Neural cell (in vitro differentiated cells): ENCODE results near the gene LGALSL. TPM values are rescaled to one million over a fixed set of nuclear protein-coding genes. Genes with fewer than 3 reads are reported as not detected.

Experiments used
- H2AFZ ChIP-seq: fragments of 200-600, 300-800 bp; sonication (generic), shearing (Covaris generic); 2 replicates; pipeline ENCODE4 v1.6.0; 2014; ENCODE audit warnings: low read depth, mild to moderate bottlenecking, antibody characterized with exemption, low read length, moderate library complexity
- H3F3A ChIP-seq: fragments of 200-600 bp; shearing (Covaris generic); 2 replicates; pipeline ENCODE4 v1.6.1; 2016; ENCODE audit warnings: mild to moderate bottlenecking, moderate library complexity, mixed read lengths, antibody characterized with exemption, low read length; ENCODE audit not compliant: insufficient read depth, poor library complexity, severe bottlenecking
- H3K27ac ChIP-seq: fragments of 200-600, 300-800 bp; sonication (generic), shearing (Covaris generic); 2 replicates; pipeline ENCODE4 v1.5.1; 2014; ENCODE audit warnings: mild to moderate bottlenecking, low read length, moderate library complexity
- H3K27me3 ChIP-seq: fragments of 300-800, 200-600 bp; sonication (generic), shearing (Covaris generic); 2 replicates; pipeline ENCODE4 v1.6.0; 2014; ENCODE audit warnings: mild to moderate bottlenecking, low read depth, low read length, moderate library complexity; ENCODE audit not compliant: insufficient read depth
- H3K36me3 ChIP-seq: fragments of 300-800, 200-600 bp; sonication (generic), shearing (Covaris generic); 2 replicates; pipeline ENCODE4 v1.5.1; 2014; ENCODE audit warnings: mild to moderate bottlenecking, antibody characterized with exemption, low read length, moderate library complexity; ENCODE audit not compliant: insufficient read depth
- H3K4me2 ChIP-seq: fragments of 300-800, 200-600 bp; sonication (generic), shearing (Covaris generic); 2 replicates; pipeline ENCODE4 v1.6.0; 2014; ENCODE audit warnings: mild to moderate bottlenecking, low read length
- H3K4me3 ChIP-seq: fragments of 300-800, 200-600 bp; sonication (generic), shearing (Covaris generic); 2 replicates; pipeline ENCODE4 v1.5.1; 2014; ENCODE audit warnings: mild to moderate bottlenecking, low read length, moderate library complexity
- H3K79me2 ChIP-seq: fragments of 200-600 bp; shearing (Covaris generic); replicated peaks from 2 replicates; pipeline ENCODE4 v1.6.0; 2014; ENCODE audit warnings: mild to moderate bottlenecking, low read length, moderate library complexity; ENCODE audit not compliant: insufficient read depth
- H3K9ac ChIP-seq: fragments of 300-800, 200-600 bp; sonication (generic), shearing (Covaris generic); 2 replicates; pipeline ENCODE4 v1.6.1; 2016; ENCODE audit warnings: mild to moderate bottlenecking, low read length, mixed read lengths
- H3K9me2 ChIP-seq: fragments of 200-600 bp; shearing (Covaris generic); 2 replicates; pipeline ENCODE4 v1.6.1; 2016; ENCODE audit warnings: mild to moderate bottlenecking, low read length, mixed read lengths; ENCODE audit not compliant: insufficient read depth
- H3K9me3 ChIP-seq: fragments of 200-600, 300-800 bp; sonication (generic), shearing (Covaris generic); 2 replicates; pipeline ENCODE4 v1.6.1; 2016; ENCODE audit warnings: mild to moderate bottlenecking, mixed run types, low read length, moderate library complexity, mixed read lengths
- H4K20me1 ChIP-seq: fragments of 200-600 bp; shearing (Covaris generic); 2 replicates; pipeline ENCODE4 v1.6.1; 2016; ENCODE audit warnings: mild to moderate bottlenecking, mixed run types; ENCODE audit not compliant: insufficient read depth
- CTCF ChIP-seq: fragments of 450-650 bp; IDR thresholded peaks from 2 replicates; pipeline ENCODE4 v1.5.1; 2014; ENCODE audit warnings: antibody characterized with exemption, mild to moderate bottlenecking, moderate library complexity; ENCODE audit not compliant: poor library complexity, severe bottlenecking
- EP300 ChIP-seq: fragments of 450-650 bp; conservative IDR thresholded peaks from 2 replicates; pipeline ENCODE4 v1.6.1; 2014; ENCODE audit warnings: antibody characterized with exemption, mild to moderate bottlenecking, moderate library complexity; ENCODE audit not compliant: poor library complexity, severe bottlenecking
- EZH2 ChIP-seq: fragments of 200-600, 300-800 bp; shearing (Covaris generic), sonication (generic); IDR thresholded peaks from 2 replicates; pipeline ENCODE4 v1.6.1; 2014; ENCODE audit warnings: antibody characterized with exemption, low read length, borderline replicate concordance, mild to moderate bottlenecking; ENCODE audit not compliant: insufficient read depth, poor library complexity, severe bottlenecking
- MXI1 ChIP-seq: fragments of 450-650 bp; conservative IDR thresholded peaks from 2 replicates; pipeline ENCODE4 v1.6.1; 2014; ENCODE audit warnings: antibody characterized with exemption, mild to moderate bottlenecking; ENCODE audit not compliant: poor library complexity, severe bottlenecking
- POLR2AphosphoS5 ChIP-seq: IDR thresholded peaks from 2 replicates; pipeline ENCODE4 v1.6.1; 2012
- RAD21 ChIP-seq: fragments of 450-650 bp; conservative IDR thresholded peaks from 2 replicates; pipeline ENCODE4 v1.6.1; 2014; ENCODE audit warnings: antibody characterized with exemption, mild to moderate bottlenecking, moderate library complexity
- REST ChIP-seq: IDR thresholded peaks from 2 replicates; pipeline ENCODE4 v1.6.1; 2012; ENCODE audit warnings: borderline replicate concordance
- SMC3 ChIP-seq: fragments of 450-650 bp; conservative IDR thresholded peaks from 2 replicates; pipeline ENCODE4 v1.6.1; 2014; ENCODE audit warnings: antibody characterized with exemption, mild to moderate bottlenecking, moderate library complexity; ENCODE audit not compliant: poor library complexity
- TAF1 ChIP-seq: IDR thresholded peaks from 2 replicates; pipeline ENCODE4 v1.6.1; 2012; ENCODE audit warnings: low read depth
- polyA plus RNA-seq: library from polyadenylated mRNA; depleted of rRNA; stranded (reverse); fragments of >200 nt; gene quantifications from 2 replicates; pipeline ENCODE4 v1.2.3, GENCODE V29; 2014

The LGALSL gene
- polyA plus RNA-seq, 1 donor from 2014 or later: 43.6 TPM

GRCh38 chr2:64489081-64489751, 35.3 kb downstream of the LGALSL start:
- no peak overlapping the region for H3K27ac ChIP-seq
- no peaks in the 10 kb centered on the region for H3K9me3 ChIP-seq
- no peak overlapping the region for H3K4me3 ChIP-seq
- H3K9me2 ChIP-seq: no peaks in the 10 kb centered on the region
- TF ChIP-seq POLR2AphosphoS5: no peak
- TF ChIP-seq EZH2: no peak
- no peak overlapping the region for H3K4me2 ChIP-seq
- no peaks in the 10 kb centered on the region for H3F3A ChIP-seq
- H4K20me1 ChIP-seq: no peaks in the 10 kb centered on the region
- H2AFZ ChIP-seq: no peak overlapping the region
- no peaks in the 10 kb centered on the region for H3K27me3 ChIP-seq
- H3K79me2 ChIP-seq: no peaks in the 10 kb centered on the region
- no peaks in the 10 kb centered on the region for H3K36me3 ChIP-seq
- H3K9ac ChIP-seq: no peak overlapping the region

- Histone ChIP-seq H3K9me2 (no peaks in the 10 kb centered on the region), H3F3A (no peaks in the 10 kb centered on the region), H3K36me3 (no peaks in the 10 kb centered on the region), H3K9ac (no peak overlapping the region), H3K9me3 (no peaks in the 10 kb centered on the region), H3K27ac (no peak overlapping the region), H3K4me3 (no peak overlapping the region), H3K79me2 (no peaks in the 10 kb centered on the region), H3K4me2 (no peak overlapping the region), H3K27me3 (no peaks in the 10 kb centered on the region), H2AFZ (no peak overlapping the region), H4K20me1 (no peaks in the 10 kb centered on the region)
- TF ChIP-seq REST: no peak
- no peak for TF ChIP-seq POLR2AphosphoS5
- no peak for TF ChIP-seq SMC3
- TF ChIP-seq EP300: no peak
- TF ChIP-seq EZH2: no peak
- no peak for TF ChIP-seq RAD21
- TF ChIP-seq MXI1: no peak
- TF ChIP-seq CTCF: no peak
- no peak for TF ChIP-seq TAF1
Observed at GRCh38 chr2:64491426-64491825, 37.5 kb downstream of the LGALSL start.
